HL-60/S4 treated with phorbol 12-myristate 13-acetate at 8.2 ng/mL for 4 days and 3 days (cell line): Measurements from ENCODE around the gene RHOH.
"Not testable (repeated sequence)": the region's sequence is repeated elsewhere in the genome, so short reads cannot be mapped to it uniquely, and the experiment has no call there.

Experiments used
- in situ Hi-C: fragments of 300-500 bp; cut with MboI; formaldehyde crosslinking; loops from 2 replicates; pipeline ENCODE4 v1.15.0; 2022; ENCODE audit warnings: low sequenced_read_pairs

Gene RHOH, protein sequence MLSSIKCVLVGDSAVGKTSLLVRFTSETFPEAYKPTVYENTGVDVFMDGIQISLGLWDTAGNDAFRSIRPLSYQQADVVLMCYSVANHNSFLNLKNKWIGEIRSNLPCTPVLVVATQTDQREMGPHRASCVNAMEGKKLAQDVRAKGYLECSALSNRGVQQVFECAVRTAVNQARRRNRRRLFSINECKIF

DNA sequence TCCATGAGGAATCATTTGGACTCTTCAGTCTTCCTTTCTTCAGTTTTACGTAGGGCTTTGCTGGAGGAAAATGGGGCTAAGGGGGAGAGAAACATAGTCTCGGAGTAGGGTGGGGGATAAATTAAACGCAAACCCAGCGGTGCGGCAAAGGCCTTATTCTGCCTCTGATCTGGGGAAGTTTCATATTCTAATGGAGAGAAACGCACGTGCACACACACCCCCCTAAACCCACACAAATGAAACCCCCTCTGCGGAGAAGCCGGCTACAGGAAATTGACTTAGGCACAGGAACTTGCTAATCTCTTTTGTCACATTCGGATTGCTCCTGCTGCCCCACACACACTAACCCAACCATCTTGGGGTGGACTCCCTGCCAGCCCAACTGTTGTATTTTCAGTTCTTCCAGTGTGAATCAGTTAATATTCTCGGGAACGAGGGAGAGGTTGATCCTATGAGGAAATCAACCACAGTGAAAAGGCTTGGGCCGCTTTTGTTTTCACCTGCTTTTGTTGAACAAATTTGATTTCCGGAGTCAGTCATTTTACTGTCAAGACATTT is at the start of gene RHOH:
Gene RHOH (plus strand): TSS at position 308 of the 558 bp plus-strand sequence. CDS start 46,356 bp downstream, outside the sequence.
- in situ Hi-C loops: no loop called here

DNA sequence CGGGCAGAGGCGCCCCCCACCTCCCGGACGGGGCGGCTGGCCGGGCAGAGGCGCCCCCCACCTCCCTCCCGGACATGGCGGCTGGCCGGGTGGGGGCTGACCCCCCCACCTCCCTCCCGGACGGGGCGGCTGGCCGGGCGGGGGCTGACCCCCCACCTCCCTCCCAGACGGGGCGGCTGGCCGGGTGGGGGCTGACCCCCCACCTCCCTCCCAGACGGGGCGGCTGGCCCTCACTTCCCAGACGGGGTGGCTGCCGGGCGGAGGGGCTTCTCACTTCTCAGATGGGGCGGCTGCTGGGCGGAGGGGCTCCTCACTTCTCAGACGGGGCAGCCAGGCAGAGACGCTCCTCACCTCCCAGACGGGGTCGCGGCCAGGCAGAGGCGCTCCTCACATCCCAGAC is 49.3 kb upstream of the RHOH start:
- in situ Hi-C loops: not testable (repeated sequence)

- in situ Hi-C loops: loop anchor here (25.0 kb wide), 1 partner anchor 162 kb away; no protein-coding TSS in a partner anchor
Observed at GRCh38 chr4:40149960-40150385, 46.9 kb upstream of the RHOH start.

GRCh38 chr4:40150932-40151331 is 45.9 kb upstream of the RHOH start:
- in situ Hi-C loops: loop anchor here (25.0 kb wide), 1 partner anchor 161 kb away; no protein-coding TSS in a partner anchor

DNA sequence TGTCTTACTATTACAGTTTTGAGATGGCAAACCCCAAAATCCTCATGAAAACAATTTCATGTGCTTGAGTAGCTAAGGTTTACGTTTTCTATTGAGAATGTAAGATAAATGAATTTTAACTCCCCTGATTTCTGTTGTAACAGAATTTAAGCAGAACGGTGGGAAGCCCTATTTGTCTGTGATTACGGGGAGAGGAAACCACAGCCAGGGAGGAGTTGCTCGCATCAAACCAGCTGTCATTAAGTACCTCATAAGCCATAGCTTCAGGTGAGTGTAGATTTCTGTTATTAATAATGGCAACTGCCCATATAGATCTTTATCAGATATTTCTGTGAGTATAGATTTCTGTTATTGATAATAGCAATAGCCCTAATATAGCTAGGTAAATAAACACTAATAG is 44.2 kb upstream of the RHOH start:
- in situ Hi-C loops: loop anchor here (25.0 kb wide), 1 partner anchor 160 kb away; no protein-coding TSS in a partner anchor

GRCh38 chr4:40157436-40157835 is 39.4 kb upstream of the RHOH start:
- in situ Hi-C loops: loop anchor here (25.0 kb wide), 1 partner anchor 155 kb away; no protein-coding TSS in a partner anchor

- in situ Hi-C loops: loop anchor here (25.0 kb wide), 1 partner anchor 152 kb away; no protein-coding TSS in a partner anchor
Observed at GRCh38 chr4:40160258-40160657, 36.6 kb upstream of the RHOH start.

- in situ Hi-C loops: loop anchor here (25.0 kb wide), 1 partner anchor 148 kb away; no protein-coding TSS in a partner anchor
Observed at GRCh38 chr4:40164459-40164858, 32.4 kb upstream of the RHOH start.

- in situ Hi-C loops: loop anchor here (25.0 kb wide), 1 partner anchor 146 kb away; no protein-coding TSS in a partner anchor
Observed at GRCh38 chr4:40165916-40166315, 30.9 kb upstream of the RHOH start.

DNA sequence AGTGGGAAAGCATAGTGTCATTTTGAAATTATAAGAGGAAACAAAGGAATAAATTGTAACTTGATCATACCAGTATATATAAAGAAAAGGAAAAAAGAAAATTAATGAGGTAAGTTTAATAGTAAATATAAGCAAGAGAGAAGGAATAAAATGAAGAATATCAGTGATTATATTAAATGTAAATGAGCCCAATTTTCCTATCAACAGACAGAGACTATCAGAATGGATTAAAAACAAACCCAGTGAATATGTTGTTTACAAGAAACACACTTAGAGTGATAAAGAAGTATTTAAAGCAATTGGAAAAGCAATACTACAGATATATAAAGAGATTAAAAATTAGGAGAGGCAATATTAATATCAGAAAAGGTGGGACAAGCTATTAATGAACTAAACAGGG is 28.8 kb upstream of the RHOH start:
- in situ Hi-C loops: loop anchor here (25.0 kb wide), 1 partner anchor 144 kb away; no protein-coding TSS in a partner anchor

GRCh38 chr4:40170588-40170987 is 26.2 kb upstream of the RHOH start:
- in situ Hi-C loops: loop anchor here (25.0 kb wide), 1 partner anchor 142 kb away; no protein-coding TSS in a partner anchor

- in situ Hi-C loops: loop anchor here (25.0 kb wide), 1 partner anchor 139 kb away; no protein-coding TSS in a partner anchor
Observed at GRCh38 chr4:40173470-40173875, 23.4 kb upstream of the RHOH start.

DNA sequence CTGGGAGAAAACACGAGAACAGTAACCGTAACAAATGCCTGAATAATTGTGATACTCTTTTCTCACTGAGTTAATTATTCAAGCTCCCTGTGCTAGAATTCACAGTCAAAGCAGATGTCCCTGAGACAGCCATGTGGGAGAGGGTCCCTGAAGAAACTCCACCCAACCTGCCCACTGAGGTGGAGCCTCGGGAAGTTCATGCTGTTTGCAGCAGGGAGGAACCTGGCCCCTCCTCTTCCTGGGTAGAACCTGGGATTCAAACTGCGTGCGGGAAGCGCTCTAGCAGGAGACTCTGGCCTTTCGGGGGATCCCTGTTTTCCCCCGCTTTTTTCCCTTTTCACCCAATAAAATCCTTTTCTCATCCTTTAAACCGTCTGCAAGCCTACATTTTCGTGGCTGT is 20.2 kb upstream of the RHOH start:
- in situ Hi-C loops: no loop called here

DNA sequence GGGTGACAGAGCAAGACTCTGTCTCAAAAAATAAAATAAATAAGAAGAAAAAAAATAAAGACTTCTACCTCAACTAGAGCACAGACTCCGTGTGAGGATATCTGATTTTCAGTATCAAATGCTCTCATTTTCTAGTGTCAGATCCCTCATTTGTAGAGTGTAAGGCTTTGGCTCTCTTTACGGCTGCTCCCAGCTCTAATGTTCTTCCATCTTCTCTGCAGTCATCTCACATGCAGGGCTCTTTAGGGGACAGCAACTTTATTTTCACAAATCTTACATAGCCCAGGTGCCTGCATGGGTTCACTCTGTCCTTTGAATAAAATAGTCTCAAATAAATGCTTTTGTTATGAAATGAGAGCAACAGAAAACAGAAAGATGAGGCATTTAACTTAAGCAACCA is 19.2 kb upstream of the RHOH start:
- in situ Hi-C loops: no loop called here

GRCh38 chr4:40178672-40179071 is 18.2 kb upstream of the RHOH start:
- in situ Hi-C loops: no loop called here

GRCh38 chr4:40179360-40179759 is 17.5 kb upstream of the RHOH start:
- in situ Hi-C loops: no loop called here

GRCh38 chr4:40180356-40180755 is 16.5 kb upstream of the RHOH start:
- in situ Hi-C loops: no loop called here

DNA sequence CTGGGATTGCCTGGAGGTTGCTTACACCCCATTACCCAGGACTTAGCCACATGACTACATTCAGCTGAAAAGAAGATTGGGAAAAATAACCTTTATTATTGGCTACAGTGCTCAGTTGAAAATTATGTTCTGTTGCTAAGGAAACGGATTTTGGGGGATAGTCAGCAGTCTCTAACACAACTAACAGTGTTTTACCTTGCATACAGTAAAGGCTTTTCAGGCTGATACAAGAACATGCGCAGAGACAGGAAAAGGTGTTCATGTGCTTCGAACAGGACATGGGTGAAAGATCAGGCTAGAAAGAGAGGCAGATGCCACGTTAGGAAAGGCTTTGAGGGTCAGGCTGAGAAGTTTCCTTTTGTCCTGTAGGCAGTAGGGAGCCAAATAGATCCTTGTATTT is 14.8 kb upstream of the RHOH start:
- in situ Hi-C loops: no loop called here

GRCh38 chr4:40182954-40183353 is 13.9 kb upstream of the RHOH start:
- in situ Hi-C loops: no loop called here

DNA sequence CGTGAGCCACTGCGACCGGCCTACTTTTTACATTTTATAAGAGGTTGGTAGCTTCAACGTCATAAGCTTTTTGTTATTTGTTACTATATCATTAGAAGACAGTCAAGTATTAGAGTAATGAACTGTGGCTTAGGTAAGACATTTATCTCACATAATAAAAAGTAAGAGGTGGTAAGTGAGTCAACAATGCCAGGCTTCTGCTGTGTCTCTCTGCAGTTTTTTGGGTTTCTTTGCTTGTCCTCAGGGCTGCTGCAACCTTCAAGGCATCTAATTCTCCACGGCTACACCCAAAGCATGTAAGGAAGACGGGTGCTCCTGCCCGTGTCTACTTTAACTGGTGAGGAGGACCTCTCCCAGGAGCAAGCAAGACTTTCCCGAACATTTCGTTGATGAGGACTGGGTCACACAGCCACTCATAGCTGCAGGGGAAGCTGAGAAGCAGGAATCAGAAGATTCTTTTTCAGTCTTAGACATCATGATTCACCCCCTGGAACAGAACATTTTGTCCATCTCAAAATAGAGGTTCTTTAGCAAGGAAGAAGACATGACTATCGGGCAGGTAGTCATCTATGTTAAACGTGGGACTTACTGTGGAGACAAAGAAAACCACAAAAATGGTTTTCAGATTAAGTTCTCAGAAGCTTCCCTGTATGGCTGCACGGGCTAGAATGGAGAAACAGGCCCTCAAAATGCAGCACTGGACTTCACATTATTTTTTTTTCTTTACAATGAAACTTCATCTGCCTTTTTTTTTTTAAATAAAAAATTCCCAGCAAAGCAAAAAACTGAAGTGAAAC is 13.0 kb upstream of the RHOH start:
- in situ Hi-C loops: no loop called here
